Stimulated activated naive B cell treated with anti-CD40 and anti-IgM and Interleukin-4, amounts not matched to agents 10 μg/mL and 1 μg/mL and 100 μg/mL, for 72 hours (primary cell): Measurements from ENCODE around the gene SCAPER.

Source experiments
- ATAC-seq, 2 donors: fragments of 150-1000 bp; cut with Tn5 transposase; replicated peaks; 2 replicates each; pipeline ENCODE4 v1.10.0; 2021; ENCODE audit warnings: moderate library complexity in 1 of 2
- DNase-seq: peaks from one replicate; pipeline ENCODE4 v3.0.0; 2021
- H3K27ac Mint-ChIP-seq: one replicate; pipeline ENCODE4 v1.8.0; 2022; ENCODE audit warnings: mild to moderate bottlenecking, mixed read lengths
- H3K27me3 Mint-ChIP-seq, 2 donors: one replicate each; pipeline ENCODE4 v1.8.0; 2022; ENCODE audit warnings: mixed read lengths in 2 of 2
- H3K36me3 Mint-ChIP-seq, 2 donors: one replicate each; pipeline ENCODE4 v1.8.0; 2022; ENCODE audit warnings: mixed read lengths in 2 of 2, mild to moderate bottlenecking in 1 of 2
- H3K4me1 Mint-ChIP-seq, 2 donors: one replicate each; pipeline ENCODE4 v1.8.0; 2022; ENCODE audit warnings: mixed read lengths in 2 of 2, mild to moderate bottlenecking in 1 of 2
- H3K4me3 Mint-ChIP-seq, 2 donors: one replicate each; pipeline ENCODE4 v1.8.0; 2022; ENCODE audit warnings: mild to moderate bottlenecking in 2 of 2, mixed read lengths in 2 of 2, moderate library complexity in 1 of 2
- H3K9me3 Mint-ChIP-seq, 2 donors: one replicate each; pipeline ENCODE4 v1.8.0; 2022; ENCODE audit warnings: mixed read lengths in 2 of 2, mild to moderate bottlenecking in 1 of 2

SCAPER gene

GRCh38 chr15:76378691-76379090 lies 526.4 kb downstream of the SCAPER start:
- peaks cover 15 to 29% of the 10 kb centered on the region in 2 donors for H3K36me3 Mint-ChIP-seq
- H3K27me3 Mint-ChIP-seq: no peaks in the 10 kb centered on the region
- H3K9me3 Mint-ChIP-seq: no peaks in the 10 kb centered on the region
- ATAC-seq (no peak), DNase-seq (no peak)
- H3K27ac Mint-ChIP-seq: no peak overlapping the region
- H3K4me3 Mint-ChIP-seq: no peak overlapping the region
- H3K4me1 Mint-ChIP-seq: no peaks in the 10 kb centered on the region

GRCh38 chr15:76377751-76378150 lies 527.4 kb downstream of the SCAPER start:
- DNase-seq: no peak
- Mint-ChIP-seq H3K27ac (no peak overlapping the region), H3K9me3 (no peaks in the 10 kb centered on the region), H3K4me1 (no peaks in the 10 kb centered on the region), H3K4me3 (no peak overlapping the region), H3K36me3 (peaks cover 21 to 29% of the 10 kb centered on the region in 2 donors), H3K27me3 (no peaks in the 10 kb centered on the region)
- ATAC-seq: no peak

- no peak for ATAC-seq
- DNase-seq: no peak
- Mint-ChIP-seq H3K27me3 (no peaks in the 10 kb centered on the region), H3K36me3 (peaks cover 23 to 31% of the 10 kb centered on the region in 2 donors), H3K4me3 (no peak overlapping the region), H3K4me1 (no peaks in the 10 kb centered on the region), H3K27ac (no peak overlapping the region), H3K9me3 (no peaks in the 10 kb centered on the region)
These were observed 527.9 kb downstream of the SCAPER start for GRCh38 chr15:76377217-76377616.

DNA sequence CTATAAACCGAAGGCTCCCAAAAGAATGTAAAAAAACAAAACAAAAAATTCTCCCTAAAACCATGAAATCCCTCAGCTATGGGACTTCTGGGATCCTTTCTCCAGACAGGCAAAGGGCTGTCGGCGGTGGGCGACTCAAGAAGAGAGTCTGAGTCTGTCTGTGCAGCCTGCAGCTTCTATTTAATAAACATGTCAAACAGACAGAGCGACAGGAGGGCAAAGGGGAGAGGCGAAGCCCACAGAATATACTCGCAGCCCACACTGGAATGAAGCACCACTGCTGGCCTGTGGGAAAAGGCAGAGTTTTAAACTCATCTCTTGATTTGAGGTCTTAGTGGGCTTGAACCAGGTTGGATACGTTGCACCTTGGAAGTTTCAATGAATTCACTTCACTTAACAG lies 528.3 kb downstream of the SCAPER start:
- Mint-ChIP-seq H3K4me1 (no peaks in the 10 kb centered on the region), H3K36me3 (peaks cover 27 to 35% of the 10 kb centered on the region in 2 donors), H3K4me3 (no peak overlapping the region), H3K9me3 (no peaks in the 10 kb centered on the region), H3K27ac (no peak overlapping the region), H3K27me3 (no peaks in the 10 kb centered on the region)
- DNase-seq: no peak
- ATAC-seq: no peak

DNA sequence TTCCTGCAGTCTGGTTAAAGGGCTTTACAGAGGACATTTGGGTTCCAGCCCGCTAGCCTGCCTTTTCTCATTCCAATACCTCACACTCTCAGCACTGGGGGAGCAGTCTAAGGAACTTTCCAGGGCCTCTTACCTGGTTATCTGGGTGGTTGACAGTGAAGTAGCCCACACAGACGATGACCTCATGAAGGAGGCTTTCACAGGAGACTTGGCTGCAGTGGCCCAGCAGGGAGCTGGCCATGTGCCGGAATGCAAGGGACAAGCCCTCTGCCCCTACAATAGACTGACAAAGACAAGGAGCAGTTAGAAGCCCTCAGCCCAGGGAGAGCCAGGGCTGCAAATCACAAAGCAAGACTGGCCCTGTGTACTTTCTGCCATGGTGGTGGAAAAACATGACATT lies 529.1 kb downstream of the SCAPER start:
- Mint-ChIP-seq H3K4me1 (no peaks in the 10 kb centered on the region), H3K36me3 (peaks cover 28 to 33% of the 10 kb centered on the region in 2 donors), H3K27me3 (no peaks in the 10 kb centered on the region), H3K27ac (no peak overlapping the region), H3K9me3 (no peaks in the 10 kb centered on the region), H3K4me3 (no peak overlapping the region)
- DNase-seq (no peak), ATAC-seq (no peak)

DNA sequence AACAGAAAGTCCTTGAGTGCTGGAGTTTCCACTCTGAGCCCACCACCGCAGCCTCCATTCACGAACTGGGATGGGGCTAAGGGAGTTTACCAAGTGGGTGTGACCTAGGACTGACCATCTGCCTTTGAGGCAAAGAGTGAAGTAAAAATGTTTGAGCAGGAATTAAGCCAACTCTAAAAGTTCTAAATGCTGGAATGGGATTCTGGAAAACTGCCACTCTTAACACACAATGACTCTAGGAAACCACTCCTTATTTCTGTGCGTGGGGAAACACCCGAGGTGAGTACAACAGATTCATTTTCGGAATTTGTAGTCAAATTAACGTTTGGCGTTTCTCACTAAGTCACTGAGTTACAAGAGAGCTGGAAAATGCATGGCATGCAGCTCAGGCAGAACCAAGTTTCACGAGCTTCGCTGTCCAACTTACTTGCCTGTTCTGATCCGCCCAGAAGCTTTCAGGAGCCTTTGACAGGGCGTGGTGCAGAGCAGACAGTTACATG lies 537.0 kb downstream of the SCAPER start:
- Mint-ChIP-seq H3K4me3 (no peak overlapping the region), H3K9me3 (no peaks in the 10 kb centered on the region), H3K27me3 (no peaks in the 10 kb centered on the region), H3K36me3 (peaks cover 7 to 18% of the 10 kb centered on the region in 2 donors), H3K4me1 (no peaks in the 10 kb centered on the region), H3K27ac (no peak overlapping the region)
- no peak for ATAC-seq
- DNase-seq: no peak

- H3K4me1 Mint-ChIP-seq: no peaks in the 10 kb centered on the region
- H3K4me3 Mint-ChIP-seq: no peak overlapping the region
- DNase-seq: no peak
- H3K27ac Mint-ChIP-seq: no peak overlapping the region
- H3K36me3 Mint-ChIP-seq: peaks cover 2 to 9% of the 10 kb centered on the region in 2 donors
- no peak for ATAC-seq
- H3K27me3 Mint-ChIP-seq: no peaks in the 10 kb centered on the region
- H3K9me3 Mint-ChIP-seq: no peaks in the 10 kb centered on the region
These were observed 538.4 kb downstream of the SCAPER start for GRCh38 chr15:76366714-76367113.

DNA sequence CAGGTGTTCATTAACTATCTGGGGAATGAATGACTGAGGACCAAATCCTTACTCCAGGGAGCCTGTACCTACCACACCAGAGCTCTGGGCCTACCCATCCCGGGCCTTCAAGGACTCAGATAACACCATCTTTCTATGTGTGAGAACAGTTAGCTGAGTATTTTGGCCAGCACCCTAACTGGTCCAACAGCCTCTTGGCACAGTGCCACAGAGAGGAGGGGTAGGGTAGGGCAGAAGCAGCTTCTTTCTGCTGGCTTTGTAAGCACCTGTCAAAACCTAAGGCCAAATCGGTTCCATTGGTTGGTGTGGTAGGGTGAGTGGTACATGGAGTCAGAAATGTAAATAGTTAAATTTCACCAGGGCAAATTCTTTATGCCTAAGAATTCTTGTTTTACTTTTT lies 541.9 kb downstream of the SCAPER start:
- ATAC-seq (no peak), DNase-seq (no peak)
- H3K27me3 Mint-ChIP-seq: no peaks in the 10 kb centered on the region
- peaks cover 8 to 12% of the 10 kb centered on the region in 2 donors for H3K36me3 Mint-ChIP-seq
- no peaks in the 10 kb centered on the region for H3K4me1 Mint-ChIP-seq
- no peaks in the 10 kb centered on the region for H3K9me3 Mint-ChIP-seq
- no peak overlapping the region for H3K27ac Mint-ChIP-seq
- H3K4me3 Mint-ChIP-seq: no peak overlapping the region

DNA sequence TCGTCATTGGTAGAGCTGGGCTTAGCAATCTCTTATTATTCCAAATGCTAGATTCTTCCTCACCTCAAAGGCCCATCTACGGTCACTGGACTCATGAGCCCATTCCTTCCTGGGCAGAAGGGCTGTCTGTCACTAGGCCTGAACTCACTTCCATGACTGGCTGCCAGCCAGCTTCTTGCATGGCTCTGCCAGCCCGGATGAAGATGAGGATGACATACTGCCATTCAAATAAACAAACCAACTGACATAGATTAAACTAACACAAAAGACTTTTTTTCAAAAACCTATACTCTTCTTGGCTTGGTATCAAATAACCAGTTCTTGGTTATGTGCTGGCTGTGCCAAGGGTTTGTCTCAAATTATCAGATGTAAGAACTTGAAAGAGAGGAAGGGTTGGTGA lies 544.7 kb downstream of the SCAPER start:
- no peak for ATAC-seq
- Mint-ChIP-seq H3K27me3 (no peaks in the 10 kb centered on the region), H3K9me3 (no peaks in the 10 kb centered on the region), H3K4me3 (no peak overlapping the region), H3K36me3 (peaks cover 12 to 16% of the 10 kb centered on the region in 2 donors), H3K4me1 (no peaks in the 10 kb centered on the region), H3K27ac (no peak overlapping the region)
- no peak for DNase-seq

DNA sequence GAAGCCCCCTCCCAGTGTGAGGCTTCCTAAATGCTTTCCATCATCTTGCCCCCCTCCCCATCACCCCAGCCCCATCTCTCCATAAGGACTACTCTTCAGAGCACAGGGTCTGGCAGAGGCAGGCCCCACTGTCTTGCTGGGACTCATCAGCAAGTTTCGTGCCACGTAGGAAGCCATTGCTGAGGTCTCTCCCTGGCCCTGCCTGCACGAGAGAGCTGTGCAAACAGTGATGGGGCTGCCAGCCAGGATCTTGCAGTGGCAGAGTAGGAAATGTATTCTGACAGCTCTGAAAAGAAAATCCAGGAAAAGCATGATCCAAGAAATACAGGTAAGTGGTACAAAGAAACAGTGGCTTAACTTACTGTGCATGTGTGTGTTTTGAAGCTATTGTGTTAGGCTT lies 546.0 kb downstream of the SCAPER start:
- H3K4me1 Mint-ChIP-seq: no peaks in the 10 kb centered on the region
- no peaks in the 10 kb centered on the region for H3K9me3 Mint-ChIP-seq
- H3K27ac Mint-ChIP-seq: no peak overlapping the region
- ATAC-seq: no peak
- H3K27me3 Mint-ChIP-seq: no peaks in the 10 kb centered on the region
- H3K4me3 Mint-ChIP-seq: no peak overlapping the region
- no peak for DNase-seq
- H3K36me3 Mint-ChIP-seq: peaks cover 10 to 12% of the 10 kb centered on the region in 2 donors

GRCh38 chr15:76358453-76358852 lies 546.7 kb downstream of the SCAPER start:
- H3K27ac Mint-ChIP-seq: no peak overlapping the region
- no peak overlapping the region for H3K4me3 Mint-ChIP-seq
- H3K9me3 Mint-ChIP-seq: no peaks in the 10 kb centered on the region
- no peaks in the 10 kb centered on the region for H3K4me1 Mint-ChIP-seq
- DNase-seq (no peak), ATAC-seq (no peak)
- H3K27me3 Mint-ChIP-seq: no peaks in the 10 kb centered on the region
- H3K36me3 Mint-ChIP-seq: peaks cover 10 to 12% of the 10 kb centered on the region in 2 donors

DNA sequence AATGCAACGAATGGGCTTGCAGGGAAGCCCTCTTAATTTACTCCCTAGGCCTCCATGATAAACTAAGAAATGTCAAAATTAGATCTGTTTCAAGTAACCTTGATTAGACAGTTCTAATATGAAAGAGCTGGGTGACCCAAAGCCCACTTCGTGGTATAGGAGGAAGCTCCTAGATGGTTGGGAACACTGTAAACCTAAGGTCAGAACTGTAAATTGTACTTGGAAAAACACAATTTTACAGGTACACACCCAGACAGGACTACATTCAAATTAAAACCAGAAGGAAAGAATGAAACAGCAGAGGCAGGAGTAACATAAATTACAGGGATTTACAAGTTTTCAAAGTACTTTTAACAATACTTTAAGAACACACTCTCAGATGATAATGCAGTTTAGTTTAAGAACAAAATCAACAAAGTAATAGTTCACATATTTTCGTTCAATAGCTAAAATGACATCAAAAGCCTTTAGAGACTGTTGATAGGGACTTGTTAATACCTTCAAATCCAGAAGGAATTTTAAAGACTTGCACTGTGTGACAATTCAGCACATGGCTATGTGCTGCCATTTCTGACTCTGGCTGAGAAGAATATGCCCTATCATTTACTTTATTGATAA lies 550.2 kb downstream of the SCAPER start:
- Mint-ChIP-seq H3K27ac (no peak overlapping the region), H3K27me3 (no peaks in the 10 kb centered on the region), H3K36me3 (peaks cover 4 to 13% of the 10 kb centered on the region in 2 donors), H3K4me3 (no peak overlapping the region), H3K9me3 (no peaks in the 10 kb centered on the region), H3K4me1 (no peaks in the 10 kb centered on the region)
- DNase-seq: no peak
- no peak for ATAC-seq

- no peak overlapping the region for H3K4me3 Mint-ChIP-seq
- no peaks in the 10 kb centered on the region for H3K9me3 Mint-ChIP-seq
- H3K4me1 Mint-ChIP-seq: no peaks in the 10 kb centered on the region
- no peak overlapping the region for H3K27ac Mint-ChIP-seq
- ATAC-seq (no peak), DNase-seq (no peak)
- H3K36me3 Mint-ChIP-seq: peaks cover 8 to 16% of the 10 kb centered on the region in 2 donors
- H3K27me3 Mint-ChIP-seq: no peaks in the 10 kb centered on the region
These were observed 551.2 kb downstream of the SCAPER start for GRCh38 chr15:76353903-76354302.

DNA sequence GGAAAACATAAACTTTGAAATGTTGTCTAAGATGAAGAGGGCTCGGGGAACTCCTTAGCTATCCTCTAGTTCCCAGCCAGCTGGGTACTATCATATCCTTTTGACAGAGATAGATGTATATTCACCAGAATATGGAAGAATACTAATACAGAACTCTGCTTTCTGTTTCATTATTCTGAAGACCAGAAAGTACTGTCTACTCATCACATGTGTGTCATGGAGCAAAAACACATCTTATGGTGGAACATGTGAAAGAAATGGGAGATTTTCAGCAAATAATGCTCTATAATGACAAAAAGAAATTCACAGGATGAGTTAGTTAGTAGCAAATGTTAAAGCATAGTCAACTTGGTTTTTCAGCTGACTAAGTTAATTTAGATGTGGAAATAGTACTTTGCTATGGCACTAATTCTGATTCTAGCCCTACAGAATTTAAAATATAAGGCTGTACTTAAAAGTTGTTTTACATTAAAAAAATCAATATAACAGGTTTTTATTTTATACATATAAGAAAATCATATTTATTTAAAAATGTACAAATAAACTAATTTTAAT lies 552.0 kb downstream of the SCAPER start:
- no peaks in the 10 kb centered on the region for H3K9me3 Mint-ChIP-seq
- H3K4me3 Mint-ChIP-seq: no peak overlapping the region
- no peaks in the 10 kb centered on the region for H3K4me1 Mint-ChIP-seq
- DNase-seq (no peak), ATAC-seq (no peak)
- no peak overlapping the region for H3K27ac Mint-ChIP-seq
- H3K36me3 Mint-ChIP-seq: peaks cover 8 to 16% of the 10 kb centered on the region in 2 donors
- H3K27me3 Mint-ChIP-seq: peaks cover 0 to 5% of the 10 kb centered on the region in 2 donors

DNA sequence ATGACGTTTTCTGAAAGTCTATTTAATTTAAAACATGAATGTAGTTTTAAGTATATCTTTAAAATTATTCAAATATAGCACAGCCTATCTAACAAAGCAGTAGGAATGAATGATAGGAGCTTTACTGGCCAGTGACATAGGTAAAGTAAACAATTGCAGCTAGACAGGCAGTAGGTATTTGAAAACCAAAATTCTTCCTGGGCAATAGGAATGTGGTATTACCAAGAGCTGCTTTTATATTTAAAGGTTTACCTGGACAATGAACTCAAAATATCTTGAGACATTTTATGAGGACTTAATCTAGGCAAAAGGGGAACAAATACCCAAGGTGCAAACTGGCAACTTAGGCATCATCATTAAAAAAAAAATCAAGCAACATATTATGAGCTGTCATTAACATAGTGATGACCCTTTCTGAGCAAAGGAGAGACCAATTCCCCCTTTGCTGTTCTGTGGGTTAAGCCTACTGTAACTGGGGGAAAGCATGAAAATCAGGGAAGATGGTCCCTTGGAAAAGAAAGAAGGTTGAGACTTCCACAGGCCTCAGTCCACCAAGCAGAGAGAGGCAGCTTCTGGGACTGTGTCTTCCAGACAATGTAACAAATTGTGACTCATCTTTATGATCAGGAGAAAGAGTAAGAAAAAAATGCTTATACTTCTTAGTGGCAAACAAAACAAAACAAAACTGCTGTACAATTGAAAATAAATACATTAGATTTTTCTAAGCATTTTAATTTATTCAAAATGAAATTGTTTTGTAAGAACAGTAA lies 555.7 kb downstream of the SCAPER start:
- Mint-ChIP-seq H3K27ac (no peak overlapping the region), H3K27me3 (peaks cover 16 to 29% of the 10 kb centered on the region in 2 donors), H3K4me1 (peaks cover 7 to 17% of the 10 kb centered on the region in 2 donors), H3K4me3 (no peak overlapping the region), H3K36me3 (peaks cover 9% of the 10 kb centered on the region in 2 donors), H3K9me3 (no peaks in the 10 kb centered on the region)
- no peak for ATAC-seq
- no peak for DNase-seq
